Neuronal stem cell (in vitro differentiated cells): Measurements from ENCODE around the gene BEX4.

ENCODE experiments used
- DNase-seq: peaks from one replicate; pipeline ENCODE4 v3.0.0-alpha.2; 2013; ENCODE audit warnings: low spot score
- H2AFZ ChIP-seq: one replicate; pipeline ENCODE4 v1.6.1; 2013; ENCODE audit warnings: mild to moderate bottlenecking, low read length, inconsistent platforms
- H2AK5ac ChIP-seq: 2 replicates; pipeline ENCODE4 v1.6.1; 2013; ENCODE audit warnings: low read depth, mild to moderate bottlenecking, inconsistent platforms, low read length, moderate library complexity, mixed read lengths
- H2BK120ac ChIP-seq: 2 replicates; pipeline ENCODE4 v1.6.1; 2013; ENCODE audit warnings: low read depth, mild to moderate bottlenecking, inconsistent platforms, low read length, moderate library complexity, mixed read lengths
- H2BK12ac ChIP-seq: one replicate; pipeline ENCODE4 v1.6.1; 2013; ENCODE audit warnings: low read length, inconsistent platforms
- H2BK15ac ChIP-seq: 2 replicates; pipeline ENCODE4 v1.6.1; 2013; ENCODE audit warnings: mild to moderate bottlenecking, low read length, inconsistent platforms, mixed read lengths
- H2BK5ac ChIP-seq: one replicate; pipeline ENCODE4 v1.6.1; 2013; ENCODE audit warnings: inconsistent platforms, mild to moderate bottlenecking, low read length, moderate library complexity
- H3K14ac ChIP-seq: one replicate; pipeline ENCODE4 v1.6.1; 2013; ENCODE audit warnings: low read length, inconsistent platforms
- H3K18ac ChIP-seq: 2 replicates; pipeline ENCODE4 v1.6.1; 2013; ENCODE audit warnings: low read length, inconsistent platforms
- H3K23ac ChIP-seq: 2 replicates; pipeline ENCODE4 v1.6.1; 2013; ENCODE audit warnings: low read depth, mild to moderate bottlenecking, mixed read lengths, low read length, inconsistent platforms; ENCODE audit not compliant: poor library complexity
- H3K27ac ChIP-seq: replicated peaks from 3 replicates; pipeline ENCODE4 v1.5.1; 2013; ENCODE audit warnings: low read length, inconsistent platforms
- H3K27me3 ChIP-seq, 3 experiments: 2 replicates each; pipeline ENCODE4 v1.6.1; 2013; ENCODE audit warnings: low read length in 3 of 3, mild to moderate bottlenecking in 2 of 3, inconsistent platforms in 1 of 3, low read depth in 1 of 3, mixed read lengths in 1 of 3, moderate library complexity in 1 of 3; ENCODE audit not compliant: control insufficient read depth in 3 of 3, insufficient read depth in 3 of 3
- H3K36me3 ChIP-seq, 2 donors: replicated peaks in 1 of 2; 2 replicates each; pipeline ENCODE4 v1.6.1; 2013; ENCODE audit warnings: low read length in 2 of 2; ENCODE audit not compliant: control insufficient read depth in 2 of 2, insufficient read depth in 2 of 2
- H3K4ac ChIP-seq: 2 replicates; pipeline ENCODE4 v1.6.1; 2013; ENCODE audit warnings: inconsistent platforms, mild to moderate bottlenecking, low read length, moderate library complexity
- H3K4me1 ChIP-seq, 2 donors: 1 replicate in 1 of 2; 2 replicates in 1 of 2; pipeline ENCODE4 v1.6.1; 2013; ENCODE audit warnings: low read length in 2 of 2, low read depth in 1 of 2; ENCODE audit not compliant: control insufficient read depth in 2 of 2, insufficient read depth in 1 of 2
- H3K4me2 ChIP-seq: one replicate; pipeline ENCODE4 v1.6.1; 2013; ENCODE audit warnings: mild to moderate bottlenecking, low read length, inconsistent platforms; ENCODE audit not compliant: insufficient read depth, poor library complexity, severe bottlenecking
- H3K4me3 ChIP-seq, 2 donors: 2 replicates each; pipeline ENCODE4 v1.5.1; 2013; ENCODE audit warnings: low read length in 2 of 2, mild to moderate bottlenecking in 2 of 2, inconsistent platforms in 1 of 2, moderate library complexity in 1 of 2
- H3K79me1 ChIP-seq: one replicate; pipeline ENCODE4 v1.6.1; 2013; ENCODE audit warnings: low read depth, mild to moderate bottlenecking, inconsistent platforms, low read length, moderate library complexity
- H3K9ac ChIP-seq: one replicate; pipeline ENCODE4 v1.6.1; 2013; ENCODE audit warnings: mild to moderate bottlenecking, low read depth, low read length, inconsistent platforms; ENCODE audit not compliant: poor library complexity
- H3K9me3 ChIP-seq, 2 donors: replicated peaks in 1 of 2; 2 replicates each; pipeline versions ENCODE3 to v1.6.1; 2013; ENCODE audit warnings: low read length in 2 of 2, mild to moderate bottlenecking in 2 of 2, inconsistent platforms in 1 of 2, low read depth in 1 of 2, mixed read lengths in 1 of 2, moderate library complexity in 1 of 2; ENCODE audit not compliant: control insufficient read depth in 2 of 2, insufficient read depth in 1 of 2
- H4K8ac ChIP-seq: one replicate; pipeline ENCODE4 v1.6.1; 2013; ENCODE audit warnings: low read depth, mild to moderate bottlenecking, inconsistent platforms, low read length, moderate library complexity
- H4K91ac ChIP-seq: one replicate; pipeline ENCODE4 v1.6.1; 2013; ENCODE audit warnings: low read length, low read depth, mild to moderate bottlenecking, inconsistent platforms; ENCODE audit not compliant: poor library complexity
- WGBS, 2 donors: extraction: QIAGEN DNeasy Blood & Tissue Kit; methylation state at CpG; one replicate each; pipeline ENCODE4 v1.1.7; 2013; ENCODE audit warnings: missing lambda C conversion rate in 2 of 2, mixed read lengths in 1 of 2; ENCODE audit not compliant: insufficient read length in 2 of 2, insufficient replicate concordance in 1 of 2; ENCODE audit errors: extremely low coverage in 2 of 2; 5-methylcytosine and 5-hydroxymethylcytosine counted together

The BEX4 gene

GRCh38 chrX:103211012-103211715 lies 3.7 kb upstream of the BEX4 start:
- Histone ChIP-seq H2BK12ac (no peak overlapping the region), H2AFZ (peak overlapping the region; percentile 70), H2BK120ac (no peak overlapping the region), H3K18ac (no peak overlapping the region), H3K4me2 (no peak overlapping the region), H3K14ac (no peak overlapping the region), H3K4me1 (peaks cover 0 to under 1% of the 10 kb centered on the region in 2 donors), H2BK5ac (no peak overlapping the region), H3K27me3 (no peaks in the 10 kb centered on the region), H3K4me3 (no peak overlapping the region), H3K27ac (no peak overlapping the region), H4K91ac (no peak overlapping the region), H3K9me3 (no peaks in the 10 kb centered on the region), H3K23ac (no peak overlapping the region), H3K36me3 (peaks cover under 1 to 3% of the 10 kb centered on the region in 2 donors), H3K9ac (no peak overlapping the region), H2AK5ac (no peak overlapping the region), H4K8ac (no peak overlapping the region), H2BK15ac (no peak overlapping the region), H3K79me1 (no peaks in the 10 kb centered on the region), H3K4ac (no peak overlapping the region)
- WGBS, 2 donors: no CpG with 5 or more reads among the region's 7 CpGs
- peak; percentile 31 for DNase-seq

- Histone ChIP-seq H3K36me3 (peaks cover 3 to 16% of the 10 kb centered on the region in 2 donors), H3K14ac (no peak overlapping the region), H3K9ac (no peak overlapping the region), H3K18ac (no peak overlapping the region), H4K8ac (no peak overlapping the region), H3K4ac (no peak overlapping the region), H2AFZ (no peak overlapping the region), H4K91ac (no peak overlapping the region), H2BK5ac (no peak overlapping the region), H3K27me3 (no peaks in the 10 kb centered on the region), H3K4me3 (no peak overlapping the region), H3K79me1 (no peaks in the 10 kb centered on the region), H3K27ac (no peak overlapping the region), H2AK5ac (no peak overlapping the region), H3K23ac (no peak overlapping the region), H2BK120ac (no peak overlapping the region), H3K4me1 (peaks cover 0 to 2% of the 10 kb centered on the region in 2 donors), H2BK12ac (no peak overlapping the region), H3K4me2 (no peak overlapping the region), H3K9me3 (no peaks in the 10 kb centered on the region), H2BK15ac (no peak overlapping the region)
- no peak for DNase-seq
- WGBS, 2 donors: no CpG with 5 or more reads among the region's 8 CpGs
These were observed 2.0 kb upstream of the BEX4 start for GRCh38 chrX:103212749-103213457.

GRCh38 chrX:103215425-103215991 lies 600 bp downstream of the BEX4 start:
- peak overlapping the region; percentile 24 for H2BK5ac ChIP-seq
- H3K4me2 ChIP-seq: peak overlapping the region; percentile 40
- H3K18ac ChIP-seq: peak overlapping the region; percentile 89
- no peak overlapping the region for H2BK120ac ChIP-seq
- no peak overlapping the region for H2BK15ac ChIP-seq
- H3K9ac ChIP-seq: peak overlapping the region; percentile 93
- H3K4ac ChIP-seq: no peak overlapping the region
- no peaks in the 10 kb centered on the region for H3K27me3 ChIP-seq
- WGBS, 2 donors: no CpG with 5 or more reads among the region's 39 CpGs
- peak; percentile 11 for DNase-seq
- H2AK5ac ChIP-seq: no peak overlapping the region
- peak overlapping the region; percentile 70 for H3K27ac ChIP-seq
- peak overlapping the region; percentile 38 for H3K14ac ChIP-seq
- peaks cover 3 to 16% of the 10 kb centered on the region in 2 donors for H3K36me3 ChIP-seq
- no peak overlapping the region for H3K23ac ChIP-seq
- no peak overlapping the region for H4K91ac ChIP-seq
- H4K8ac ChIP-seq: no peak overlapping the region
- H3K4me1 ChIP-seq: peaks cover 0 to 2% of the 10 kb centered on the region in 2 donors
- H3K9me3 ChIP-seq: no peaks in the 10 kb centered on the region
- no peaks in the 10 kb centered on the region for H3K79me1 ChIP-seq
- peak overlapping the region; percentile 71 to 94 for H3K4me3 ChIP-seq
- H2BK12ac ChIP-seq: no peak overlapping the region
- H2AFZ ChIP-seq: peak overlapping the region; percentile 74
